HEK293T (cell line): ENCODE measurements around the gene UGT1A4.

Source experiments
- CTCF ChIA-PET: fragments of 350-600 bp; formaldehyde crosslinking; extraction: SDS; loops from one replicate; lab custom pipeline; 2021; ENCODE audit warnings: antibody characterized with exemption, inconsistent platforms; lab: Yijun Ruan, JAX
- POLR2A ChIA-PET: fragments of 350-600 bp; formaldehyde crosslinking; extraction: SDS; loops from one replicate; lab custom pipeline; 2020; ENCODE audit warnings: antibody characterized with exemption, inconsistent platforms; lab: Yijun Ruan, JAX
- DNase-seq: peaks from one replicate; pipeline ENCODE4 v3.0.0; 2012; ENCODE audit warnings: mixed read lengths; ENCODE audit errors: extremely low spot score
- ARNT ChIP-seq: fragments of 450-650 bp; IDR thresholded peaks from 2 replicates; pipeline ENCODE4 v1.6.1; 2017; ENCODE audit warnings: mild to moderate bottlenecking
- BHLHE40 ChIP-seq: fragments of 450-650 bp; IDR thresholded peaks from 2 replicates; pipeline ENCODE4 v1.6.1; 2016; ENCODE audit warnings: mild to moderate bottlenecking, moderate library complexity, borderline replicate concordance
- CTBP1 ChIP-seq: fragments of 450-650 bp; IDR thresholded peaks from 2 replicates; pipeline ENCODE4 v1.6.1; 2016; ENCODE audit warnings: borderline replicate concordance
- ELF4 ChIP-seq: fragments of 450-650 bp; IDR thresholded peaks from 2 replicates; pipeline ENCODE4 v1.6.1; 2017; ENCODE audit warnings: antibody characterized with exemption
- FOXA1 ChIP-seq: fragments of 450-650 bp; IDR thresholded peaks from 2 replicates; pipeline ENCODE4 v1.6.1; 2016; ENCODE audit warnings: mild to moderate bottlenecking
- FOXK2 ChIP-seq: fragments of 450-650 bp; IDR thresholded peaks from 2 replicates; pipeline ENCODE4 v1.6.1; 2016; ENCODE audit warnings: mild to moderate bottlenecking
- FOXM1 ChIP-seq: fragments of 450-650 bp; IDR thresholded peaks from 2 replicates; pipeline ENCODE4 v1.6.1; 2017; ENCODE audit warnings: mild to moderate bottlenecking, borderline replicate concordance
- HDGF ChIP-seq: fragments of 450-650 bp; IDR thresholded peaks from 2 replicates; pipeline ENCODE4 v1.6.1; 2017; ENCODE audit warnings: antibody characterized with exemption, borderline replicate concordance
- L3MBTL2 ChIP-seq: fragments of 450-650 bp; conservative IDR thresholded peaks from 2 replicates; pipeline ENCODE4 v1.6.1; 2016; ENCODE audit warnings: mild to moderate bottlenecking
- LEF1 ChIP-seq: fragments of 450-650 bp; IDR thresholded peaks from 2 replicates; pipeline ENCODE4 v1.6.1; 2017; ENCODE audit warnings: mild to moderate bottlenecking, borderline replicate concordance
- NFRKB ChIP-seq: fragments of 450-650 bp; IDR thresholded peaks from 2 replicates; pipeline ENCODE4 v1.6.1; 2016; ENCODE audit warnings: mild to moderate bottlenecking, moderate library complexity
- PKNOX1 ChIP-seq: fragments of 450-650 bp; IDR thresholded peaks from 2 replicates; pipeline ENCODE4 v1.6.1; 2016
- SP1 ChIP-seq: fragments of 450-650 bp; IDR thresholded peaks from 2 replicates; pipeline ENCODE4 v1.6.1; 2017
- SUZ12 ChIP-seq: fragments of 450-650 bp; IDR thresholded peaks from 2 replicates; pipeline ENCODE4 v1.6.1; 2016; ENCODE audit warnings: mild to moderate bottlenecking
- TARDBP ChIP-seq: fragments of 450-650 bp; IDR thresholded peaks from 2 replicates; pipeline ENCODE4 v1.6.1; 2016
- ZNF384 ChIP-seq: fragments of 450-650 bp; IDR thresholded peaks from 2 replicates; pipeline ENCODE4 v1.6.1; 2016

UGT1A4 gene

DNA sequence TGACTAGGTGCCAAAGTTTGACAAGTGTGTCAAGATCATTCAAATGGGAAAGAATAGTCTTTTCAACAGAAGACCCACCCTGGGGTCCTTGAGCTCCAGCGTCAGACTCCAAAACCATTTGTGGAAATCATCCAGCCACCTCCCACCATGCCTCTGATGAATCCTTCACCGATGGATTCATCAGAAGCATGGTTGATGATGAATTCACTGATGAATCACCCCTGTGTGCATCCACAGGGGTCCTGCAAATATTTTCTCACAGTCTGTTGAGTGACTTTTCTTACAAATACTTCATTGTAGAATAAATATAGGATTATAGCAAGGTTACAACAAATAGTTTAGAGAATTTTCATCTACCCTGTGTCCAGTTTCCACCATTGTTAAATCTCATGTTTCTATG, 42.5 kb upstream of the UGT1A4 start:
- ChIA-PET POLR2A (no interaction called here), CTCF (no interaction called here)
- DNase-seq = no peak
- TF ChIP-seq SUZ12 (no peak), ELF4 (no peak), LEF1 (no peak), PKNOX1 (no peak), NFRKB (no peak), FOXA1 (no peak), SP1 (no peak), BHLHE40 (no peak), HDGF (no peak), FOXK2 (no peak), CTBP1 (no peak), L3MBTL2 (no peak), TARDBP (no peak), FOXM1 (no peak), ZNF384 (no peak), ARNT (no peak)

- ChIA-PET CTCF (no interaction called here), POLR2A (no interaction called here)
- DNase-seq = no peak
- TF ChIP-seq NFRKB = no peak
- TF ChIP-seq SUZ12 = no peak
- TF ChIP-seq PKNOX1 = no peak
- no peak for TF ChIP-seq TARDBP
- TF ChIP-seq HDGF = no peak
- no peak for TF ChIP-seq FOXK2
- TF ChIP-seq FOXM1 = no peak
- no peak for TF ChIP-seq SP1
- no peak for TF ChIP-seq ZNF384
- no peak for TF ChIP-seq ARNT
- TF ChIP-seq ELF4 = no peak
- no peak for TF ChIP-seq FOXA1
- no peak for TF ChIP-seq BHLHE40
- no peak for TF ChIP-seq CTBP1
- TF ChIP-seq LEF1 = no peak
- TF ChIP-seq L3MBTL2 = no peak
Measured at GRCh38 chr2:233679196-233679595, 39.3 kb upstream of the UGT1A4 start.

DNA sequence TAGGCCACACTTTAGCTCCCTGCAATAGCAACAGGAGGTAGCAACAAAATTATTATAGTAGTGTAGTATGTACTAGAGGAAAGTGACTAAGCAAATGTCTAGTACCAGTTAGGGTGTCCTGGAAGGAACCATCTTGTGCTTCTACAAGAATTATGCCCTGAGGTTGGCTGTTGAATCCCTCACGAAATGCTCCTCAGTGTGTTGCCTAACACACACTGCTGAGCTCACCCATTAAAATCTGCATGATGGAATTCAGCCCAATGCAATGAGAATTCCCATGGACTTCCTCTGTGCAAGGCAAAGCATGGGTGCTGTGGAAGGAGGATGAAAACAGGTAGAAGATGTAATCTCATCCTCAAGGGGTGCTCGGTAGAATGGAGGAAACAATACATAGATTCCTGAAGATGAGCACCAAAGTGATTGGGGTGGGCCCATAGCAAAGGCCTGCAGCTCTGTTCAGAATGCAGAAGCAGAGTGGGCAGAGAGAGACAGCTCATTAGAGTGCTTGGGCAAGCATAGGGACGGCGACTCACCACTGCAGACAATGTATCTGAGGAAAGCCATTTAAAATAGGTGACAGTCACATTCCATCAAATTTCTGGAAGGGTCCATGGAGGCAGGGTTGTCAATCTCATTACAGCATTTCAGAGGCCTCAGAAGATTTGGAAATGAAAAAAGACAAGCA, 38.0 kb upstream of the UGT1A4 start:
- DNase-seq = no peak
- ChIA-PET POLR2A (no interaction called here), CTCF (no interaction called here)

DNA sequence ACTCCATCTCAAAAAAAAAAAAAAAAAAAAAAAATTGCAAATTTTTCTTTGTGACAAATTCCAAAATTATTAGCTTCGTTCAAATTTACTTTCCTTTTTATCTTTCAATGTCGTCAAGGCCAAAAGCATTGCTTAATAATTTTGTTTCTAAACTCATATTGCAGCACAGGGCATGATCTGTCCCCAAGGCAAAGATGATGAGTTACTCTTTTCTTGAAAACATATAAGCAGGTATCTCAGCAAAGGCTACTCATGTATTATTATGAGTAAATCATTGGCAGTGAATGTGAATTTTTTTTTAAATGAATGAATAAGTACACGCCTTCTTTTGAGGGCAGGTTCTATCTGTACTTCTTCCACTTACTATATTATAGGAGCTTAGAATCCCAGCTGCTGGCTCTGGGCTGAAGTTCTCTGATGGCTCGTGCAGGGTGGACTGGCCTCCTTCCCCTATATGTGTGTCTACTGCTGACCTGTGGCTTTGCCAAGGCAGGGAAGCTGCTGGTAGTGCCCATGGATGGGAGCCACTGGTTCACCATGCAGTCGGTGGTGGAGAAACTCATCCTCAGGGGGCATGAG, 36.9 kb upstream of the UGT1A4 start, which contains the start of gene UGT1A7:
UGT1A7 (plus strand) TSS at position 381 of the 579 bp plus-strand sequence; CDS start at position 418, 37 bp downstream.
- no peak for DNase-seq
- TF ChIP-seq CTBP1 (no peak), TARDBP (no peak), PKNOX1 (no peak), ZNF384 (no peak), SP1 (no peak), L3MBTL2 (no peak), FOXK2 (no peak), FOXM1 (no peak), HDGF (no peak), FOXA1 (no peak), NFRKB (no peak), SUZ12 (no peak), ELF4 (no peak), ARNT (no peak), LEF1 (no peak), BHLHE40 (no peak)
- ChIA-PET CTCF (no interaction called here), POLR2A (no interaction called here)

More for the DNA sequence above, 38.0 kb upstream of the UGT1A4 start:
- no peak for TF ChIP-seq TARDBP

GRCh38 chr2:233684640-233685039, 33.9 kb upstream of the UGT1A4 start:
- ChIA-PET POLR2A (no interaction called here), CTCF (no interaction called here)
- no peak for TF ChIP-seq ARNT
- no peak for TF ChIP-seq CTBP1
- TF ChIP-seq FOXA1 = no peak
- no peak for TF ChIP-seq NFRKB
- TF ChIP-seq L3MBTL2 = no peak
- no peak for TF ChIP-seq ELF4
- no peak for TF ChIP-seq PKNOX1
- no peak for TF ChIP-seq SUZ12
- no peak for TF ChIP-seq SP1
- TF ChIP-seq FOXK2 = no peak
- no peak for TF ChIP-seq ZNF384
- TF ChIP-seq FOXM1 = no peak
- TF ChIP-seq HDGF = no peak
- no peak for DNase-seq
